Stimulated activated naive B cell treated with anti-CD40 and anti-IgM and Interleukin-4, amounts not matched to agents 10 μg/mL and 1 μg/mL and 100 μg/mL, for 72 hours (primary cell): ENCODE data around the gene ATP8A2.

Experiments
- ATAC-seq, 2 donors: fragments of 150-1000 bp; cut with Tn5 transposase; replicated peaks; 2 replicates each; pipeline ENCODE4 v1.10.0; 2021; ENCODE audit warnings: moderate library complexity in 1 of 2
- DNase-seq: peaks from one replicate; pipeline ENCODE4 v3.0.0; 2021
- H3K27ac Mint-ChIP-seq: one replicate; pipeline ENCODE4 v1.8.0; 2022; ENCODE audit warnings: mild to moderate bottlenecking, mixed read lengths
- H3K27me3 Mint-ChIP-seq, 2 donors: one replicate each; pipeline ENCODE4 v1.8.0; 2022; ENCODE audit warnings: mixed read lengths in 2 of 2
- H3K36me3 Mint-ChIP-seq, 2 donors: one replicate each; pipeline ENCODE4 v1.8.0; 2022; ENCODE audit warnings: mixed read lengths in 2 of 2, mild to moderate bottlenecking in 1 of 2
- H3K4me1 Mint-ChIP-seq, 2 donors: one replicate each; pipeline ENCODE4 v1.8.0; 2022; ENCODE audit warnings: mixed read lengths in 2 of 2, mild to moderate bottlenecking in 1 of 2
- H3K4me3 Mint-ChIP-seq, 2 donors: one replicate each; pipeline ENCODE4 v1.8.0; 2022; ENCODE audit warnings: mild to moderate bottlenecking in 2 of 2, mixed read lengths in 2 of 2, moderate library complexity in 1 of 2
- H3K9me3 Mint-ChIP-seq, 2 donors: one replicate each; pipeline ENCODE4 v1.8.0; 2022; ENCODE audit warnings: mixed read lengths in 2 of 2, mild to moderate bottlenecking in 1 of 2

The ATP8A2 gene

GRCh38 chr13:25977671-25978070 is 605.9 kb downstream of the ATP8A2 start:
- ATAC-seq (no peak), DNase-seq (no peak)
- H3K4me1 Mint-ChIP-seq = peaks cover 3 to 5% of the 10 kb centered on the region in 2 donors
- H3K4me3 Mint-ChIP-seq = no peak overlapping the region
- H3K27ac Mint-ChIP-seq = no peak overlapping the region
- H3K36me3 Mint-ChIP-seq = no peaks in the 10 kb centered on the region
- no peaks in the 10 kb centered on the region for H3K9me3 Mint-ChIP-seq
- H3K27me3 Mint-ChIP-seq = peaks cover 16 to 36% of the 10 kb centered on the region in 2 donors

GRCh38 chr13:25978961-25979360 is 607.2 kb downstream of the ATP8A2 start:
- Mint-ChIP-seq H3K4me1 (peaks cover 3 to 5% of the 10 kb centered on the region in 2 donors), H3K27me3 (peaks cover 16 to 36% of the 10 kb centered on the region in 2 donors), H3K36me3 (no peaks in the 10 kb centered on the region), H3K27ac (no peak overlapping the region), H3K9me3 (peaks cover 0 to under 1% of the 10 kb centered on the region in 2 donors), H3K4me3 (no peak overlapping the region)
- no peak for DNase-seq
- no peak for ATAC-seq

DNA sequence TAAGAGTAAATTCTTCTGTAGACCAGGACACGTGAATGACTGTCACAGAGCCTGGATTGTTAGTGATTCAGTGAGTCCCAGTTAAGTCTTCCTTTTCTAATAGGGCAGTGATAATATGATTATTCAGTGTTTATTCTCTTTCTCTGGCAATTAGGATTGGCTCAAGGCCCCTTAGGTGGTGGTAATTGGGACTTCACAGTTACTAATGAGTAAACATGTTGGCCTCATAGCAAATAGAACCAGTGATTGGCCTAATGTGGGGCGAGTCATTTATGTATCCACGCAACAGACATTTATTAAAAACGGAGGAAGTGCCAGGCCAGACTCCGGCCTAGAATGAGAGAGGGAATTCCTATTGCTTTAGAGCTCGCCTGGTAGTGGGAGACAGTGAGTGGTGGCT is 607.6 kb downstream of the ATP8A2 start:
- DNase-seq = no peak
- H3K4me1 Mint-ChIP-seq = peaks cover 3 to 5% of the 10 kb centered on the region in 2 donors
- no peak overlapping the region for H3K4me3 Mint-ChIP-seq
- H3K36me3 Mint-ChIP-seq = no peaks in the 10 kb centered on the region
- ATAC-seq = no peak
- no peak overlapping the region for H3K27ac Mint-ChIP-seq
- H3K9me3 Mint-ChIP-seq = peaks cover 0 to 2% of the 10 kb centered on the region in 2 donors
- peaks cover 19 to 33% of the 10 kb centered on the region in 2 donors for H3K27me3 Mint-ChIP-seq

DNA sequence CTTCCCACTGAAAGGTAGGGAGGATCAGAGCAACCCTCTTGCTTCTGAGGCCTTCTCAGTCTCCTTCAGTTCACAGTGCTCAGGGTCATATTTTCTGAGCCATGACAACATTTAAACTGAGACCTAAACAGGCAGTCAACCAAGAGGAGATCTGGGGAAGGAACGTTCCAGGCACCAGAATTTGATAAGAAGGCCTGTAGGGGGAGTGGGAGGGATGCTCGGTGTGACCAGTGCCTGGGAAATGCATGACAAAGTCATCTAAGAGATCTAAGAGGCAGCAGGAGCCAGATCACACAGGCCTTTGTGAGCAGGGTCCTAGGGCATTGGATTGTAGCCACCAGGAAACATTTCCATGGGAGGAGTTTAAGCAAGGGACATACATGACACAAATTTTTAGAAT is 608.5 kb downstream of the ATP8A2 start:
- DNase-seq = no peak
- peaks cover 0 to 2% of the 10 kb centered on the region in 2 donors for H3K9me3 Mint-ChIP-seq

DNA sequence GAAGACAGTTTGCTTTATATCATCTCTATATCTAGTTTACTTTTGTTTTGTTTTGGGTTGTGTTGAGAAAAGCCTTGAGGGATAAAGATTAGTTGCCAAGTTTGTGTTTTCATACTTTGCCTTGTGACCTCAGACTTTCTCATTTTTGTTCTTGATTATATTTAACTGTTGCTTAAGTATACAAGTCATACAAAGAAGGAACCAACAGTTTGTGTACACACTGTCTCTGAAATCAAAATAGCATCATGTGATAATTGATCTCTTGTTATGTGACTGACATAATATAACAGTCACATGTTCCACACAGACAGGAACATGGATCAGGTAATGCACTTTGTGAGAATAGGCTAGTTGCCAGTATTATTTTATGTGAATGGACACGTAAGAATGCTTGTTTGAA is 609.3 kb downstream of the ATP8A2 start:
- peaks cover 12 to 19% of the 10 kb centered on the region in 2 donors for H3K27me3 Mint-ChIP-seq
- H3K4me3 Mint-ChIP-seq = no peak overlapping the region
- H3K27ac Mint-ChIP-seq = no peak overlapping the region
- H3K9me3 Mint-ChIP-seq = peaks cover 0 to 2% of the 10 kb centered on the region in 2 donors
- ATAC-seq (no peak), DNase-seq (no peak)
- no peaks in the 10 kb centered on the region for H3K36me3 Mint-ChIP-seq
- H3K4me1 Mint-ChIP-seq = peaks cover 3 to 5% of the 10 kb centered on the region in 2 donors

More for the DNA sequence above, 608.5 kb downstream of the ATP8A2 start:
- H3K27ac Mint-ChIP-seq = no peak overlapping the region
- no peak overlapping the region for H3K4me3 Mint-ChIP-seq
- peaks cover 3 to 5% of the 10 kb centered on the region in 2 donors for H3K4me1 Mint-ChIP-seq
- no peak for ATAC-seq
- H3K36me3 Mint-ChIP-seq = no peaks in the 10 kb centered on the region
- peaks cover 13 to 25% of the 10 kb centered on the region in 2 donors for H3K27me3 Mint-ChIP-seq

DNA sequence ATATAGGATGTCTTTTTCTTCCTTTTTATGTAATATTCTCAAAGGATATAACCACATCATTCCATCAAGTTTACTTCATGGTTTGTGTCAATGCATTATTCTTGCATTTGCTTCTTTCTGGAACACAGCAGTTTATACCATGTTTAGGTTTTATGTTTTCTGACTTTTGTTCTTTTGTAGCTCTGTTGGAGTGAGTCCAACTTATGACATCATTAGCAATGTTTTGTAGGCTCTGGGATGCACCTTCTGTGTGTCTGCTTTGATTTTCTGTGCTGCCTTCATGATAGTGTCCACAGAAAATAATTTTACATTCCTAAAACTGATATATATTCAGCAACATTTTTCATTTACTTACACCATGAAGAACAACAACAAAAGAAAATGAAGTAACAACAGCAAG is 611.1 kb downstream of the ATP8A2 start:
- no peaks in the 10 kb centered on the region for H3K4me1 Mint-ChIP-seq
- ATAC-seq = no peak
- no peaks in the 10 kb centered on the region for H3K36me3 Mint-ChIP-seq
- H3K27me3 Mint-ChIP-seq = peaks cover 5 to 8% of the 10 kb centered on the region in 2 donors
- no peak for DNase-seq
- H3K4me3 Mint-ChIP-seq = no peak overlapping the region
- H3K27ac Mint-ChIP-seq = no peak overlapping the region
- H3K9me3 Mint-ChIP-seq = peaks cover 0 to 2% of the 10 kb centered on the region in 2 donors

DNA sequence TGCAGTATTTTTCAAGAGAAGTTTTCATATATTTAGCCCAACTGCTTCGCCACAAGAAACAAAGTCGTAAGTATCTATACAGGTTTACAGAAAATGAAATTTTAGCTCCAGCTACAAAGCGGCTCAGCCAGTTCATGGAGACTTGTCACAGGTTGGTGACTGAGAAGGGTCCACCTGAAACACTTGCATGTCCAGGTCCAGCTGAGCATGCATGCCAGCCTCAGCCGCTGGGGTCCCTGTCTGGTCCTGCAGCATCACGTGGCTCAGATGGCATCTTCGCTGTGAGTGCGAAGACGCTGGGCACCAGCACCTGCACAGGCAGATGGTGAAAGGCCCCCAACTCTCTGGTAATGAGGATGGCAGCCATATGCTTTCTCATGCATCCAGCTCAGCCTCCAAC is 616.2 kb downstream of the ATP8A2 start:
- Mint-ChIP-seq H3K27ac (no peak overlapping the region), H3K9me3 (peaks cover 0 to 6% of the 10 kb centered on the region in 2 donors), H3K4me1 (no peaks in the 10 kb centered on the region), H3K27me3 (peaks cover 5 to 12% of the 10 kb centered on the region in 2 donors), H3K4me3 (no peak overlapping the region), H3K36me3 (no peaks in the 10 kb centered on the region)
- no peak for ATAC-seq
- DNase-seq = no peak

DNA sequence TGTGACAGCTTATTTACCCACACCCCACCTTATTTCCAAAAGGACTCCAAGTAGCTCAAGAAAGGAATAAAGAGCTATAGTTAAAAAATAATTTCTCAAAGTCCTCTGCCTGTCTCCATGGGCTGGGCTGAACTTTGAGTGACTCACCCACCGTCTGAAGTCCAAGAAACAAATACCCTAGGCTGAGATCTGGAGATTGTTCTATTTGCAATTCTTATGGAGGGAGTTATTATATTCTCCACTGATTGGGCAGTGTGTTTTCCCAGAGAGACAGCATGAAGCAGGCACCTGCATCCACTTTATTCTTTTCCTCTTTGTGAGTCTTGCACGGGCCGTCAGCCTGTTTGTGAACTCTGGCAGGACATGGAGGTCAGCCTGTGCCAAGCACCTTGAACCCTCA is 616.9 kb downstream of the ATP8A2 start:
- Mint-ChIP-seq H3K4me3 (no peak overlapping the region), H3K36me3 (no peaks in the 10 kb centered on the region), H3K27ac (no peak overlapping the region), H3K27me3 (peaks cover 5 to 12% of the 10 kb centered on the region in 2 donors), H3K9me3 (peaks cover 0 to 6% of the 10 kb centered on the region in 2 donors), H3K4me1 (no peaks in the 10 kb centered on the region)
- no peak for DNase-seq
- ATAC-seq = no peak

- Mint-ChIP-seq H3K27ac (no peak overlapping the region), H3K36me3 (no peaks in the 10 kb centered on the region), H3K4me1 (no peaks in the 10 kb centered on the region), H3K4me3 (no peak overlapping the region), H3K27me3 (peaks cover 5 to 7% of the 10 kb centered on the region in 2 donors), H3K9me3 (peaks cover 0 to 7% of the 10 kb centered on the region in 2 donors)
- no peak for ATAC-seq
- DNase-seq = no peak
Measured at GRCh38 chr13:25990801-25991200, 619.0 kb downstream of the ATP8A2 start.

- no peak overlapping the region for H3K4me3 Mint-ChIP-seq
- H3K4me1 Mint-ChIP-seq = no peaks in the 10 kb centered on the region
- ATAC-seq (no peak), DNase-seq (no peak)
- no peaks in the 10 kb centered on the region for H3K36me3 Mint-ChIP-seq
- H3K27me3 Mint-ChIP-seq = peaks cover 6 to 7% of the 10 kb centered on the region in 2 donors
- no peak overlapping the region for H3K27ac Mint-ChIP-seq
- H3K9me3 Mint-ChIP-seq = peaks cover 1 to 7% of the 10 kb centered on the region in 2 donors
Measured at GRCh38 chr13:25992076-25992475, 620.3 kb downstream of the ATP8A2 start.

- Mint-ChIP-seq H3K9me3 (peaks cover 4 to 13% of the 10 kb centered on the region in 2 donors), H3K27ac (no peak overlapping the region), H3K4me1 (peaks cover 3 to 4% of the 10 kb centered on the region in 2 donors), H3K4me3 (no peak overlapping the region), H3K27me3 (peaks cover 15 to 29% of the 10 kb centered on the region in 2 donors), H3K36me3 (no peaks in the 10 kb centered on the region)
- DNase-seq (no peak), ATAC-seq (no peak)
Measured at GRCh38 chr13:26007261-26008125, 635.7 kb downstream of the ATP8A2 start.

GRCh38 chr13:26010487-26011207 is 638.9 kb downstream of the ATP8A2 start:
- Mint-ChIP-seq H3K4me1 (peaks cover 3 to 4% of the 10 kb centered on the region in 2 donors), H3K9me3 (no peaks in the 10 kb centered on the region), H3K36me3 (no peaks in the 10 kb centered on the region), H3K4me3 (no peak overlapping the region), H3K27me3 (peaks cover 4 to 25% of the 10 kb centered on the region in 2 donors), H3K27ac (no peak overlapping the region)
- no peak for ATAC-seq
- no peak for DNase-seq

DNA sequence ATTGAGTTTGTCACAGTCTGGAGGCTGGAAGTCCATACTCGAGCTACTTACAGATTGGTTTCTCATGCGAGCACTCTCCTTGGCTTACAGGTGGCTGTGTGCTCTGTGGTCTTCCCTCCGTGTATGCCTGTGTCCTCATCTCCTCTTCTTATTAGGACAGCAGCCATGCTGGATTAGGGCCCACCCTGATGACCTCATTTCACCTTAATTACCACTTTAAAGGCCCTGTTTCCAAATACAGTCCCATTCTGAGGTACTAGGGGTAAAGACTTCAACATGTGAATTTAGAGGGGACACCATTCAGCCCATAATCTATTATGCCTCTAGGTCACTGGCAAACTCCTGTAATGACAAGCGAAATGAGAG is 639.4 kb downstream of the ATP8A2 start:
- H3K9me3 Mint-ChIP-seq = no peaks in the 10 kb centered on the region
- no peak overlapping the region for H3K4me3 Mint-ChIP-seq
- ATAC-seq (no peak), DNase-seq (no peak)
- no peaks in the 10 kb centered on the region for H3K36me3 Mint-ChIP-seq
- peaks cover 3 to 4% of the 10 kb centered on the region in 2 donors for H3K4me1 Mint-ChIP-seq
- no peak overlapping the region for H3K27ac Mint-ChIP-seq
- peaks cover 4 to 25% of the 10 kb centered on the region in 2 donors for H3K27me3 Mint-ChIP-seq

GRCh38 chr13:26011996-26012821 is 640.4 kb downstream of the ATP8A2 start:
- Mint-ChIP-seq H3K36me3 (no peaks in the 10 kb centered on the region), H3K27me3 (peaks cover 4 to 25% of the 10 kb centered on the region in 2 donors), H3K4me3 (peak overlapping the region; percentile 77 to 91), H3K4me1 (peaks cover 3 to 4% of the 10 kb centered on the region in 2 donors), H3K9me3 (no peaks in the 10 kb centered on the region), H3K27ac (peak overlapping the region; percentile 42)
- ATAC-seq = peak; percentile 76 to 89
- no peak for DNase-seq
